IMR-90 (cell line): ENCODE data around the gene TBC1D8. TPM values are rescaled to one million over a fixed set of nuclear protein-coding genes. Genes with fewer than 3 reads are reported as not detected.
A peak's percentile ranks its signal among the peaks of the same experiment; 100 is the strongest.

Experiments
- ATAC-seq: fragments of 200-7000 bp; cut with Tn5 transposase; 2 replicates; pipeline ENCODE4 v1.9.1; 2020; ENCODE audit warnings: low read depth, mild to moderate bottlenecking, moderate library complexity
- BruUV-seq: library from RNA; stranded (reverse); fragments of 400-500 nt; replicated peaks from 2 replicates; lab custom pipeline; 2021; lab: Mats Ljungman, UMichigan
- CTCF ChIA-PET: fragments of 300-600 bp; formaldehyde crosslinking; extraction: SDS; loops from one replicate; lab custom pipeline; 2021; ENCODE audit warnings: antibody characterized with exemption; lab: Yijun Ruan, JAX
- POLR2A ChIA-PET: fragments of 300-600 bp; sonication (Branson Sonifier 250); formaldehyde crosslinking; loops from one replicate; lab custom pipeline; 2022; ENCODE audit warnings: antibody characterized with exemption; ENCODE audit not compliant: unreplicated experiment; lab: Charles Lee
- DNase-seq: peaks from one replicate; pipeline ENCODE4 v3.0.0; 2013
- H2AFZ ChIP-seq: replicated peaks from 2 replicates; pipeline ENCODE3; 2013; ENCODE audit warnings: low read length, mild to moderate bottlenecking; ENCODE audit not compliant: poor library complexity
- H2AK5ac ChIP-seq: 2 replicates; pipeline ENCODE4 v1.6.1; 2013; ENCODE audit warnings: low read depth, low read length, inconsistent platforms
- H2AK9ac ChIP-seq: replicated peaks from 2 replicates; pipeline ENCODE3; 2013; ENCODE audit warnings: mild to moderate bottlenecking, low read depth, low read length, moderate library complexity; ENCODE audit not compliant: poor library complexity
- H2BK120ac ChIP-seq: 2 replicates; pipeline ENCODE4 v1.6.1; 2013; ENCODE audit warnings: low read depth, low read length, inconsistent platforms
- H2BK15ac ChIP-seq: 3 replicates; pipeline ENCODE4 v1.6.1; 2013; ENCODE audit warnings: low read depth, low read length, inconsistent platforms
- H2BK20ac ChIP-seq: 2 replicates; pipeline ENCODE4 v1.6.1; 2013; ENCODE audit warnings: low read depth, mild to moderate bottlenecking, inconsistent platforms, low read length, moderate library complexity
- H2BK5ac ChIP-seq: 2 replicates; pipeline ENCODE4 v1.6.1; 2013; ENCODE audit warnings: mild to moderate bottlenecking, low read depth, low read length, inconsistent platforms; ENCODE audit not compliant: poor library complexity, severe bottlenecking
- H3K14ac ChIP-seq: replicated peaks from 2 replicates; pipeline ENCODE4 v1.6.1; 2013; ENCODE audit warnings: low read depth, low read length, inconsistent platforms
- H3K18ac ChIP-seq: 2 replicates; pipeline ENCODE4 v1.6.1; 2013; ENCODE audit warnings: low read depth, low read length, control low read depth
- H3K23ac ChIP-seq: 2 replicates; pipeline ENCODE4 v1.6.1; 2013; ENCODE audit warnings: low read depth, low read length, inconsistent platforms
- H3K27ac ChIP-seq: 2 replicates; pipeline ENCODE4 v1.5.1; 2013; ENCODE audit warnings: mild to moderate bottlenecking, control low read depth, low read length; ENCODE audit not compliant: insufficient read depth
- H3K27me3 ChIP-seq: 2 replicates; pipeline ENCODE4 v1.6.1; 2013; ENCODE audit warnings: low read length; ENCODE audit not compliant: control insufficient read depth, insufficient read depth
- H3K36me3 ChIP-seq: 2 replicates; pipeline ENCODE4 v1.6.1; 2013; ENCODE audit warnings: low read length, mixed read lengths; ENCODE audit not compliant: control insufficient read depth, insufficient read depth
- H3K4ac ChIP-seq: 2 replicates; pipeline ENCODE4 v1.6.1; 2013; ENCODE audit warnings: low read depth, low read length, inconsistent platforms
- H3K4me1 ChIP-seq: 2 replicates; pipeline ENCODE4 v1.6.1; 2013; ENCODE audit warnings: low read length, mixed read lengths; ENCODE audit not compliant: control insufficient read depth, insufficient read depth
- H3K4me2 ChIP-seq: 2 replicates; pipeline ENCODE4 v1.6.1; 2013; ENCODE audit warnings: low read depth, mild to moderate bottlenecking, control low read depth, low read length, moderate library complexity
- H3K4me3 ChIP-seq: 2 replicates; pipeline ENCODE4 v1.5.1; 2013; ENCODE audit warnings: low read depth, mild to moderate bottlenecking, control low read depth, low read length, moderate library complexity; ENCODE audit not compliant: insufficient read depth
- H3K56ac ChIP-seq: 2 replicates; pipeline ENCODE4 v1.6.1; 2013; ENCODE audit warnings: low read length, inconsistent platforms; ENCODE audit not compliant: insufficient read depth; ENCODE audit errors: extremely low read depth
- H3K79me1 ChIP-seq, 2 experiments: 2 replicates each; pipeline ENCODE4 v1.6.1; 2013; ENCODE audit warnings: low read length in 2 of 2, inconsistent platforms in 1 of 2, low read depth in 1 of 2
- H3K9ac ChIP-seq: 2 replicates; pipeline ENCODE4 v1.6.1; 2013; ENCODE audit warnings: low read depth, low read length, control low read depth
- H3K9me1 ChIP-seq: 2 replicates; pipeline ENCODE4 v1.6.1; 2013; ENCODE audit warnings: low read length, inconsistent platforms; ENCODE audit not compliant: insufficient read depth
- H3K9me3 ChIP-seq: 2 replicates; pipeline ENCODE4 v1.6.1; 2013; ENCODE audit warnings: low read length; ENCODE audit not compliant: control insufficient read depth, insufficient read depth
- H4K20me1 ChIP-seq: 2 replicates; pipeline ENCODE4 v1.6.1; 2013; ENCODE audit warnings: low read length, inconsistent platforms; ENCODE audit not compliant: insufficient read depth
- H4K5ac ChIP-seq: 2 replicates; pipeline ENCODE4 v1.6.1; 2013; ENCODE audit warnings: mild to moderate bottlenecking, low read depth, low read length, control low read depth
- H4K8ac ChIP-seq, 2 experiments: 2 replicates each; pipeline ENCODE4 v1.6.1; 2013; ENCODE audit warnings: low read depth in 2 of 2, low read length in 2 of 2, control low read depth in 1 of 2, inconsistent platforms in 1 of 2
- H4K91ac ChIP-seq: 2 replicates; pipeline ENCODE4 v1.6.1; 2013; ENCODE audit warnings: low read depth, low read length, inconsistent platforms; ENCODE audit not compliant: insufficient read depth
- BHLHE40 ChIP-seq: fragments of 150-350 bp; IDR thresholded peaks from 2 replicates; pipeline ENCODE4 v1.6.1; 2016; ENCODE audit warnings: mild to moderate bottlenecking, low read depth, low read length
- FOS ChIP-seq: fragments of 150-350 bp; IDR thresholded peaks from 2 replicates; pipeline ENCODE4 v1.6.1; 2016; ENCODE audit warnings: low read depth, low read length
- MAFK ChIP-seq: IDR thresholded peaks from 2 replicates; pipeline ENCODE4 v1.6.1; 2012; ENCODE audit warnings: low read depth, low read length, improper control_type of control experiment
- MAZ ChIP-seq: IDR thresholded peaks from 2 replicates; pipeline ENCODE4 v1.6.1; 2012; ENCODE audit warnings: low read depth, mild to moderate bottlenecking, low read length, improper control_type of control experiment, moderate library complexity, borderline replicate concordance
- MXI1 ChIP-seq: IDR thresholded peaks from 2 replicates; pipeline ENCODE4 v1.6.1; 2012; ENCODE audit warnings: low read depth, mild to moderate bottlenecking, low read length, moderate library complexity, borderline replicate concordance
- POLR2A ChIP-seq: IDR thresholded peaks from 2 replicates; pipeline ENCODE4 v1.6.1; 2012; ENCODE audit warnings: mild to moderate bottlenecking, low read depth, low read length
- RAD21 ChIP-seq: IDR thresholded peaks from 2 replicates; pipeline ENCODE4 v1.6.1; 2012; ENCODE audit warnings: low read length, improper control_type of control experiment
- RCOR1 ChIP-seq: IDR thresholded peaks from 2 replicates; pipeline ENCODE4 v1.6.1; 2012; ENCODE audit warnings: mild to moderate bottlenecking, low read length, improper control_type of control experiment; ENCODE audit not compliant: insufficient replicate concordance
- RFX5 ChIP-seq: IDR thresholded peaks from 2 replicates; pipeline ENCODE4 v1.8.0; 2012; ENCODE audit warnings: low read depth, mild to moderate bottlenecking, low read length, moderate library complexity
- SMC3 ChIP-seq: fragments of 150-350 bp; IDR thresholded peaks from 2 replicates; pipeline ENCODE4 v1.6.1; 2016; ENCODE audit warnings: low read depth, mild to moderate bottlenecking, antibody characterized with exemption, low read length, moderate library complexity
- WGBS, 2 experiments: methylation state at CpG; one replicate each; pipeline versions ENCODE4 v1.1.5 to v1.1.7; 2013; ENCODE audit warnings: missing lambda C conversion rate in 2 of 2; ENCODE audit not compliant: insufficient read length in 1 of 2; ENCODE audit errors: extremely low coverage in 2 of 2; 5-methylcytosine and 5-hydroxymethylcytosine counted together
- dilution Hi-C: fragments of 300-500 bp; cut with HindIII; formaldehyde crosslinking; loops from one replicate; pipeline ENCODE4 v1.14.3; 2018; ENCODE audit warnings: low sequenced_read_pairs; ENCODE audit not compliant: unreplicated experiment
- in situ Hi-C: fragments of 300-500 bp; cut with MboI; formaldehyde crosslinking; loops from 3 replicates; pipeline ENCODE4 v1.14.3; 2019; ENCODE audit warnings: low sequenced_read_pairs, inconsistent platforms, mixed read lengths
- intact Hi-C: fragments of 100-400 bp; cut with micrococcal nuclease; formaldehyde crosslinking; loops from 2 replicates; pipeline ENCODE4 v1.10.0; 2022
- polyA plus RNA-seq, 3 experiments: library from polyadenylated mRNA; depleted of rRNA; stranded (reverse); fragments of >200 nt; gene quantifications; 2 replicates each; pipeline ENCODE4 v1.2.3, GENCODE V29; 2012; ENCODE audit warnings: low replicate concordance in 1 of 3
- total RNA-seq: library from RNA; depleted of rRNA; stranded (reverse); fragments of >200 nt; gene quantifications from 2 replicates; pipeline ENCODE4 v1.2.3, GENCODE V29; 2012
- TF ChIP-seq, protein P1 (sequence below): conservative IDR thresholded peaks from 2 replicates; pipeline ENCODE4 v1.5.1; 2012; ENCODE audit warnings: mild to moderate bottlenecking, low read depth, low read length, improper control_type of control experiment

The TBC1D8 gene
- total and polyA plus RNA-seq, 2 of the 4 experiments (the other 2 are of a cell fraction), result 1.3 to 1.5 TPM

DNA sequence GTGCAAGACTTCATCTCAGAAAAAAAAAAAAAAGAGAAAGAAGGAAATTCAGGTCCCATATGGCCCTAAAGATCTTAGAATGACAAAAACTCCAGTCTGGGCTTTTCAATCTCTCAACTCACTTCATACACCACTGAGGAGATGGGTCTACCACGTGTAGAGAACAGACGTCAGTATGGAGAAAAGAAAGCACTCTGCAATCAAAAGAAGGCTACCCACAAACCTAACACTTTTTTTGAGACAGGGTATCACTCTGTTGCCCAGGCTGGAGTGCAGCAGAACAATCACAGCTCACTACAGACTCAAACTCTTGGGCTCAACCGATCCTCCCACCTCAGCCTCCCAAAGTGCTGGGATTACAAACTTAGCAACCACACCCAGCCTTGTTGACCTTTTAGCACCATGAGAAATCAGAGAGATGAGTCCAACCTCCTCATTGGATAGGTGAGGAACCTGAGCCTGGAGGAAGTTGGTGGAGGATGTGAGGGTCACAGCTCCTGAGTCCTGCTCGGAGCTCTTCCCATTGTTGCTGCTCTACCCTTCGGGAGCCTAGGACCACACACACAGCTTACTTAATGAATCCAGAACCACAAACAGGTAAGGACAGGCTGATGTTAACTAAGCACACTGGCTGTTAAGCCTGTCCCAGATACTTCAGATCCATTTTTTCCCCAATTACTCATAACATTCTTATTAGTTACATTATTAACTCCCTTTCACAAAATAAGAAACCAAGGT is 23.7 kb downstream of the TBC1D8 start:
- Histone ChIP-seq H3K4me2 (no peak overlapping the region), H4K8ac (no peak overlapping the region; a peak in 1 of 4 replicates), H4K20me1 (peaks cover 10% of the 10 kb centered on the region; the same call in 1 of the 2 replicates), H3K4me3 (no peak overlapping the region), H3K18ac (no peak overlapping the region), H3K9me1 (peaks cover 19% of the 10 kb centered on the region), H3K27ac (no peak overlapping the region), H3K9ac (no peak overlapping the region), H3K9me3 (no peaks in the 10 kb centered on the region), H3K4me1 (peaks cover 15% of the 10 kb centered on the region), H3K14ac (peak overlapping the region; percentile 50; the same call in 1 of the 2 replicates), H2BK20ac (peak overlapping the region; percentile 52; the same call in 1 of the 2 replicates), H3K56ac (no peak overlapping the region), H3K4ac (peak overlapping the region; percentile 48), H3K27me3 (no peaks in the 10 kb centered on the region), H3K79me1 (peaks cover 6 to 33% of the 10 kb centered on the region in 2 experiments), H2BK15ac (peak overlapping the region; percentile 76; the same call in 1 of the 3 replicates), H2AK5ac (peak overlapping the region; percentile 94), H2BK120ac (peak overlapping the region; percentile 49), H2BK5ac (no peak overlapping the region), H2AFZ (no peak overlapping the region), H4K91ac (0 out of 2 replicates have a peak overlapping the region, but pooled peaks have one; percentile 28), H3K23ac (peak overlapping the region; percentile 74; the same call in 1 of the 2 replicates), H3K36me3 (no peaks in the 10 kb centered on the region), H4K5ac (no peak overlapping the region), H2AK9ac (no peak overlapping the region)
- DNase-seq (no peak), ATAC-seq (no peak)
- dilution Hi-C loops, result no loop called here
- intact Hi-C loops, result no loop called here
- CTCF ChIA-PET, result no interaction called here
- in situ Hi-C loops, result no loop called here
- TF ChIP-seq FOS (no peak), RAD21 (no peak), RCOR1 (no peak), POLR2A (no peak), MXI1 (no peak), MAZ (no peak), SMC3 (no peak), MAFK (no peak), BHLHE40 (no peak), RFX5 (no peak)
- TF ChIP-seq, protein P1, sequence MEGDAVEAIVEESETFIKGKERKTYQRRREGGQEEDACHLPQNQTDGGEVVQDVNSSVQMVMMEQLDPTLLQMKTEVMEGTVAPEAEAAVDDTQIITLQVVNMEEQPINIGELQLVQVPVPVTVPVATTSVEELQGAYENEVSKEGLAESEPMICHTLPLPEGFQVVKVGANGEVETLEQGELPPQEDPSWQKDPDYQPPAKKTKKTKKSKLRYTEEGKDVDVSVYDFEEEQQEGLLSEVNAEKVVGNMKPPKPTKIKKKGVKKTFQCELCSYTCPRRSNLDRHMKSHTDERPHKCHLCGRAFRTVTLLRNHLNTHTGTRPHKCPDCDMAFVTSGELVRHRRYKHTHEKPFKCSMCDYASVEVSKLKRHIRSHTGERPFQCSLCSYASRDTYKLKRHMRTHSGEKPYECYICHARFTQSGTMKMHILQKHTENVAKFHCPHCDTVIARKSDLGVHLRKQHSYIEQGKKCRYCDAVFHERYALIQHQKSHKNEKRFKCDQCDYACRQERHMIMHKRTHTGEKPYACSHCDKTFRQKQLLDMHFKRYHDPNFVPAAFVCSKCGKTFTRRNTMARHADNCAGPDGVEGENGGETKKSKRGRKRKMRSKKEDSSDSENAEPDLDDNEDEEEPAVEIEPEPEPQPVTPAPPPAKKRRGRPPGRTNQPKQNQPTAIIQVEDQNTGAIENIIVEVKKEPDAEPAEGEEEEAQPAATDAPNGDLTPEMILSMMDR, result no peak
- no TSS peak for BruUV-seq
- POLR2A ChIA-PET, result no interaction called here
- no CpG with 5 or more reads among the region's 5 CpGs for whole genome bisulfite sequencing, 2 experiments
